GM18873 (cell line): ENCODE results near the gene KRABD2.
"Not testable (repeated sequence)": the region's sequence is repeated elsewhere in the genome, so short reads cannot be mapped to it uniquely, and the experiment has no call there.

Experiments used
- ATAC-seq: cut with Tn5 transposase; IDR thresholded peaks from one replicate; pipeline ENCODE4 v1.9.1; 2021; ENCODE audit warnings: mild to moderate bottlenecking, moderate library complexity, moderate number of reproducible peaks; ENCODE audit not compliant: unreplicated experiment, low FRiP score

KRABD2 gene

DNA sequence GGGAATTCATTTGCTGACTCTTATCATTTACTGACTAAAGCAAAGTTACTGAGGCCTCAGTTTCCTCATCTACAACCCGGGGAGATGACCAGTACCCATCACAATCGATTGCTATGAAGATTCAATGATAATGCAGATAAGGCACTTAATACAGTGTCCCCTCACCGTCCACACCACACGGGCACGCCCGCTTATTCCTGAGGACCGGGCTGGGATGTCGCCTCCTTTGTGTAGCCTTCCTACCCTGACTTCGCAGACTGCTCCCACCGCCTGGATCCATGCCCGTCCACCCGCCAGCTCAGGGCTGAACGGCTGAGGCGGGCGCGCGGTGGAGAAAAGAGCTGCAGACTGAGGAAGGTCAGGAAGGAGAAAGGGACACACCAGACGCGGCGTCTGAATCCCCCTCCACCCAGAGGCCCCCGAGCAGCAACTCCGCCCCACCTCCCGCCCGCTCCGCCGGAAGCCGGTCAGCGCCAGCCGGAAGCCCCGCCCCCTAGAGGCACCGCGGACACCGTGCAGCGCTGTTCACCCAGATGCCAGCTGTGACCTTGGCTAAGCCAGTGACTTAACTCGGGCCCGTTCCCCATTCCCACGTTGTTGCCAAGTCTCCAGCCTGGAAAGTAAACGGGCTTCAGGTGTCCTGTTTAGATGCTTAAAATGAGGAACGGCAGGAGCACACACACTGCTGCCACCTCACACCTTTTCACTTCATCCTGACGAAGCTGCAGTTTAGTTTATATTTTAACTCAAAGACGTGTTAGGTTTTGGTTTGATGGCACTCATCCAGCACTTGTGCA is at the start of gene KRABD2:
Gene KRABD2 (minus strand): TSS at position 434 of the 797 bp plus-strand sequence.
- ATAC-seq: peak; percentile 64

DNA sequence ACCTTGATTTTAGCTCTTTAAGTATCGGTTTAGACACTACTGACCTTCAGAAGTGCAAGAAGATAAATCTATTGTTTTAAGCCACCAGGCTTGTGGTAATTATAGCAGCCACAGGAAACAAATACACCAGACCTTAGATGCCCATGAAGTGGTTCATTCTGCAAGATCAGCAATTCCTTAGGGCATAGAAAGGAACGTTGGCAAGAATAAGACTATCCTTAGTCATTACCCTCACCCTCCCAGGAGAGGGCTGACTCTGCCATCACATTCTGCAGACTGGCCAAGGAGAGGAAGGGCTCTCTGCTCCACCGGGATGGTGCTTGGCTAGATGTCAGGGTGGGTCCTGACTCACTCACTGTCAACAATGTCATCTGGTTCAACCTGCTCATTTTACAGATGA is 45.1 kb upstream of the KRABD2 start:
- no peak for ATAC-seq

DNA sequence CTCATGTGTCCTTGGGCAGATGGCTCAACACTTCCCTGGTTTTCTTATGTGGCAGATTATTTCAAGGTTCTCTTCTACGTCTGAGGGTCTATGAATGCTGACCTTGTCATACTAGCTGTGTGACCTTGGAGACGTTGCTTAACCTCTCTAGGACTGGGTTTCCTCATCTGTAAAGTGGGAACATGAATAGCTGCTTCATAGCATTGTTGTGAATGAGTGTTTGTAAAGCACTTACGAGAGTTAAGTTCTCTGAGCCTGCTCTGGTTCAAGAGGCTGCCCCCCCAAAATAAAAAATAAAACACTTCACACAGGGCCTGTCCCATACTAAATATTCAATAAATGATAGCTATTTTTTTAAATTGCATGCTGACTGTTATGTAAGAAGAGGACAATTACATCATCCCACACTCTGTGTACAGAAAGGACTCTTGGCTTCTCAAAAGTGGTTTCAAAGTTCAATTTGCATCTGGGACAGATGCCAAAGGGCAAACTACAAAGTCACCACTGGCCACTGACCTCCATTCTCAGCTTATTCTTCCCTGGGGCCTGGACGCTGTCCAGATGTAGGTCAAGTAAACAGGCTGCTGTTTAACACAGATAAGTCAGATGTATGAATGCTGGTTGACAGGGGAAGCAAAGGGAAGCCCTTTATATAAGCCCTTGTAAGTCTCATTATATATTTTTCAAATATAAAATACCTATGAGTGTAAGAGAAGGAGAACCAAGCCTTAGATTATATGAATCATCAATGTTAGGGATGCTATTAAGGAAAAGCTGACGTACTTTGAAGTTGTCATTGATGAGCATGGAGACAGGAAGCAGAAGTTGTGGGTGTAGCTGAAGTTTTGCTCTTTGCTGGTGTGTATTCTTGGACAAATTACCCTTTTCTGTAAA is 43.8 kb upstream of the KRABD2 start:
- ATAC-seq: no peak

DNA sequence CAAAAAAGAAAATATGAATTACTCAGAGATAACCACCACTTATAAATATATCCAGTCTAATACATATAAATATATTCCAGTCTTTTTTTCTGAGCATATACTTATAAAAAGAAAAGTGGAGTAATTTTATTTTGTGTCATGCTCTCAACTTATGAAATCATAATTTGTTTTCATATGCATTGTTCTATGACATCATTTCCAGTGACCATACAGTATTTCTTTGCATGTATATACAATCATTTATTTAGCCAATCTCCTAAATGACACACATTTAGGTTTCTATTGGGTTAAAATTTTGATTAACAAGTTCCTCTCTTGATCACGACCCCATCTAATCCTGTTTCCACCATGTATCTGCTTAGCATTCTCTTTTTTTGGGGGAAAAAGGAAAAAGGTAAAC is 42.8 kb upstream of the KRABD2 start:
- ATAC-seq: no peak

DNA sequence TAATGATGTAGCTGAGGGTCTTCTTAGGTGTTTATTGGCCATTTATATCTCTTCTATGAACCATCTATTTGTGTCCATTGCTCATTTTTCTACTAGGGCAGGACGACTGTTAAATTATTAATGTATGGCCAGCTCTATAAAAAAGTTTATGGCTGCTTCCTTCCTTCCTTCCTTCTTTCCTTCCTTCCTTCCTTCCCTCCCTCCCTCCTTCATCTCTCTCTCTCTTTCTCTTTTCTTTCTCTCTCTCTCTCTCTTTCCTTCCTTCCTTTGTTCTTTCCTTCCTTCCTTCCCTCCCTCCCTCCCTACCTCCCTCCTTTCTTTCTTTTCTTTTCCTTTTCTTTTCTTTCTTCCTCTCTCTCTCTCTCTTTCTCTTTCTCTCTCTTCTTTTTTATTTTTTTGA is 42.0 kb upstream of the KRABD2 start:
- no peak for ATAC-seq

DNA sequence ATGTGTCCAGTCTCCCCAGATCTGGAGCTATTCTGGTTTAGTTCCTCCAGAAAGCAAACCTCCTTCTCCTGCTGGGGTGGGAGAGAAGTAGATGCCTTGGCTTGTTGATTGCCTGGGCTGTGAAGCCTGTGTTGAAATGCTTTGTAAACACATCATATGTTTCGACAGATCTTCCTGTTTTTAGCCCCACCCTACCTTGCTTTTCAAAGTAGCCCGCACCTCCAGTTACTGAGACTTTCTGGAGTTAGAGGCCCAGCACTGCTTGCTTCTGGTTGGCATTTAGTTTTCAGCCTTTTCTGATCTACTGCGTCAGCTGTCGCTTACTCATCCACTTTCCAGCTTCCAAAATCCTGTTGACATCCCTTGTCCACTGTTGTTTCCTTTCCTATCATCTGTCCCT is 41.3 kb upstream of the KRABD2 start:
- no peak for ATAC-seq

DNA sequence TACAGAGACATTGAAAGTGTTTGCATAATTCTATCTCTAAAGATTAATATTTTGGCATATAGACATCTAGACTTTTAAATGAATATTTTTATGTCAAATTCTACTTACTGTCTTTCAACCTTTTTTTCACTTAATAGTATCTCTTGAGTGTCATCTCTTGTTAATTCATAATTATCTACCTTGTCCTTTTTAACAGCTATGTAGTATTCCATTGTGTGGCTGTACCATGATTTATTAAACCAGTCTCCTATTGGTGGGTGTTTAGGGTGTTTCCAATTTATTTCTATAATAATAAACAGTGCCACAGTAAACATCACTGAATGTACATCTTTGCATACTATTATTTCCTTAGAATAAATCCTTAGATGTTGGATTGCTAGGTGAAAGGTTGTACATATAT is 37.4 kb upstream of the KRABD2 start:
- ATAC-seq: no peak

DNA sequence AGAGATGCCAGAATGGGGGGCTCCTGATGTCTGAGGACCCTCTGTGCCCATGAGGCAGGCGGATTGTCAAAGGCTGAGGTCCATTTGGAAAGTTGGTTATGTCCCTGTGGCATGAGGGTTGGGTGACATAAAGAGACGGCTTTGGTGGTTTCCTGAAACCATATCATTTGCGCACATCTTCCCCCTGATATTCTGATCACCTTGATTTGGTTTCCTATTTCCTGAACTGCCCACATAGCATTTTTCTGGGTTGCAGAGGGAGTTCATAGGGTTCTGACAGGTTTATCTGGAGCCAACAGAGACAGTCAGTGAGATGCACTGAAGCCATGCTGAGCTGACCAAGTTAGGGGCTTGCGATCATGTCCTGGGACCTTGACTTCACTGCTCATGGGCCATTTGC is 36.8 kb upstream of the KRABD2 start:
- no peak for ATAC-seq

DNA sequence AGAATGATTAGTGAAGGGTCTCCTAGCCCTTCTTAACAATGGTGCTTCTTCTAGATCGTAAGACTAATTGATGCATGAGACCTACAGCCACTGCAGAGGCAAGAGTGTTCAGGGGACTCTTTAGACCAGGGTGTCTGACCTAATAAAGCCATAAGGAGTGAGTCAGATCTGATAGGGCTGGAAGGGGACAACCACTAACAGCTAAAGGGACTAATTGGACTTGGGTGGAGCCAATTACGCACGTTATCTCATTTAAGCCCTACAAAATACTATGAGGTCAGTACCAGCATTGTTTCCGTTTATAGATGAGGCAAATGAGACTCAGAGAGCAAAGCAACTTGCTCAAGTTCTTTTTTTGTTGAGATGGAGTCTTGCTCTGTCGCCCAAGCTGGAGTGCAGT is 35.6 kb upstream of the KRABD2 start:
- ATAC-seq: no peak

DNA sequence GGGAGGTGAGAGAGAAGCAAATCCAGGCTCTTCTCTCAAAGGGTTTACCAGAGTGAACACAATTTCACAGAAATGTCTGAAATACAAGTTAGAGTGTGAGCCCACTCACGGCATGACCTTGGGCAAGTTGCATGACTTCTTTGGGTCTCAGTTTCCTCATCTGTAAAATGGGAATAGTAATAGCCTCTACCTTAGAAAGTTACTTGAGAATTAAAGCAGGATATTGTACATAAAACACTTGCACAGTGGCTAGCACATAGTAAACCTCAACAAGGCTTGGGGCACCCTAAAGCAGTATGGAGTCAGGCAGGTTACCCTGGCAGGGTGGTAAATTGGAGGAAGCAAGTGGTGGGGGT is 34.4 kb upstream of the KRABD2 start:
- ATAC-seq: no peak

DNA sequence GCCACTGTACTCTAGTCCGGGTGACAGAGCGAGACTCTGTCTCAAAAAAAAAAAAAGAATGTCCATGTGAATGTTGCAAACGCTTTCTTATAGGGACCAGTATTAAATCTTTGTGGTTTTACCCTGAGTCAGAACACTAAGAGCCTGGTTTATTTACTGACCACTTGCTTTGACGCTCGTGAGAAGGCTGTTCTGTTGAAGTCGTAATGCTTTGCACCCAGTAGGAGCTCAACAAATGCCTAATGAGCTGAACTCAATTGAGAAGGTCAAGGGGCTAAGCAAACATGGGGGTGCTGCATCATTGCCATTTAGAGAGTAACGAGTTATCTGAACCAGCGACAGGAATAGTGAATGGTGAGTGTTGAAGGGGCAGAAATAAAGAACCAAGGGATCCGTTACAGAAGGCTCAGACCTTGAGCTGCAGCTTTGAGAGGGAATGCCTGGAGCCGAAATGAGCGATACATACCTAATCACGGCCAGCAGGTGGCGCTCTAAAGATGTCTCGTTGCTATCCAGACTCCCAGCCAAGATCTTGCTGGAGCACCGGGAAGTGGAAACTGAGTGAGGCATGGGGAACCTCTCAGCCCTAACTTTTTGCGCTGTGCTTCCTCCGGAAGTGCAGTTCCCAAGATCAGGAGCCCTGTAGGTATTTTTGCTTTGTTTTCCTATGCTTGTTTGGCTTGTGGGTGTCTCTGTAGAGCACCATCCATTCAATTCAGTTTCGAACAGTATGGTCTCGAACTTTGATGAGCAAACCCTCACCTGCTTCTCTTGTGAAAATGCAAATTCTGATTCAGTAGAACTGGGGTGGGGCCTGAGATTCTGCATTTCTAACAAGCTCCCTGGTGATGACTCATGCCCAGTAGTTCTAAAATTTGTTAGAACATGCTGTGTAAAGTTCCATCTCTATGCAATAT is 33.7 kb upstream of the KRABD2 start:
- no peak for ATAC-seq

DNA sequence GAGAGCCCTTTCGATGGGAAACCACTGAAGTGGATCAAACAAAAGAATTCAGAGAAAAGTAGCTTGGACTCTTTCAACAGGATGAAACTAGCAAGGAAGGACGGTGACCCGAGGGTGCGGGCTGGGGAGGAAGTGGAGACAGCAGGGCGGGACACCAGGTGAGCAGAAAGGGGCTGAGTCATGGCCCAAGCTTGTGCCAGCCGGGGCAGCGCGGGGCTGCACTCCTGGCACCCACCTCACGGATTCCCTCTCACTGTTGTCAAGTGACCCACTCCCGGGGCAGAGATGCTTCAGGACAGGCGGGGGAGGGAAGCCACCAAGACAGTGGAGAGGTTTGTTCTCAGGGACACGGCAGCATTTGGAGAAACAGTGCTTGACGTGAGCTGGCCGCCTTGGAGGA is 31.9 kb upstream of the KRABD2 start:
- ATAC-seq: no peak

DNA sequence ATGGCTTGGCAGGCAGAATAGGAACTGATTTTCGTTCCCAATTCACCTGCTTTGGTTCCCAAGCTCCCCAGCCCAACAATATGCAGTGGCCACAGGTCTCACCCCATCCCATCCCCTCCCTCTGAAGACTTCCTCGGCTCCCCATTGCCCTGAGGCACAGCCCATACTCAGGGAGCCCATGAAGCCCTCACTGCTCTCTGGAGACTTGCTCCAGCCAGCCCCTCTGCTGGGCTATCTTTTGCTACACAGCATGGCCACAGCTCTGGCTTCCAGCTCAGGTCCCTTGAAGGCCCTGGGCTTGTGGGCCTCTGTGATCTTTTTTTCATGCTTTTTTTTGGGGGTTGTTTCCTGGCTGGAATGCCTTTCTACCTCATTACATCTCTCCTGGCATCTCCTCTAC is 29.7 kb upstream of the KRABD2 start:
- no peak for ATAC-seq

DNA sequence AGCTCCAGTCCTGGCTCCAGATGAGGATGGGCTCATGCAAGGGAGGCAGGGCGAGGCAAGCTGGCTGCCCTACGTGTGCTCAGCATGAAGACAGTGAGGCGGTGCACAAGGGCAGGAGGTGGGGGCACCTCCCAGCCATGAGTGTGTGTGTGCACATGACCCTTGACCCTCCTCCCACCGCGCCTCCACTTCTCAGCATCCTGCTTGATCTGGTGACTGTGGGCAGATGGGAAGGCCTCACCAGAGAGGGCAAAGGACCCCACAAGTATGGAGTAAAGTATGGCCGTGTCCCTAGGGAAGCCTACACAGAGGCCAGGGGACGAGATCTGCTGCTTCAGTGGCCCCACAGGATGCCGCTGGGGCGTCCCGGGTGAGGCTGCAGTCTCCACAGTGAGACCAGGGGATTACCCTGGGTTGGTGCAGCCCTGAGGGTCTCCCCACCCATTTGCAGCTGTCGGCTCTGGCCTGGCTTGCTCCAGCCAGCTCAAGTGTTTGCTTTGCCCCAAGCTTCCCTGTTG is 29.1 kb upstream of the KRABD2 start:
- no peak for ATAC-seq

DNA sequence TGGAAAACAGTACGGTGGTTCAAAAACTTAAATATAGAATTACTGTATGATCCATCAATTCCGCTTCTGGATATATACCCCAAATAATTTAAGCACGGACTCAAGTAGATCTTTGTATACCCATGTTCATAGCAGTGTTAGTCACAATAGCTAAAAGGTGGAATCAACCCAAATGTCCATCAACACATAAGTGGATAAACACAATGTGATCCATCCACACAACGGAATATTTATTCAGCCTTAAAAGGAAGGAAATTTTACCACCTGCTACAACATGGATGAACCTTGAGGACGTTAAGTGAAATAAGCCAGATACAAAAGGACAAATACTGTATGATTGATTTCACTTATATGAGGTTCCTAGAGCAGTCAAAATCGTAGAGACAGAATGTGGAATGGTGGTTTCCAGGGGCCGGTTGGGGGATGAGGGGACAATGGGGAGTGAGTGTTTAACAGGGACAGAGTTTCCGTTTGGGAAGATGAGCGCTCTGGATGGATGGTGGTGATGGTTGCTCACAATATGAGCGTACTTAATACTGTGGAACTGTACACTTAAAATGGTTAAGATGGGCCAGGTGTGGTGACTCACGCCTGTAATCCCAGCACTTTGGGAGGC is 26.5 kb upstream of the KRABD2 start:
- ATAC-seq: no peak

DNA sequence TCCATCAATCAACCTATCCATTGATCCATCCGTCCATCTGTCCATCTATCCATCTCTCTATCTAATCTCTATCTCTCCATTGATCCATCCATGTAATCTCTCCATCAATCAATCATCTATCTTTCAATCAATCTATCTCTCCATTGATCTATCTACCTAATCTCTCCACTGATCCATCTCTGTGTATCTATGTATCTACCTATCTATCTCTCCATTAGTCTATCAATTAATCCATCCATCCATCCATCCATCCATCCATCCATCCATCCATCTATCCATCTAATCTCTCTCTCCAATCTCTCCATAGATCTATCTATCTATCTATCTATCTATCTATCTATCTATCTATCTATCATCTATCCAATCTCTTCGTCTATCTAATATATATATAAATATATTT is 24.6 kb upstream of the KRABD2 start:
- no peak for ATAC-seq

DNA sequence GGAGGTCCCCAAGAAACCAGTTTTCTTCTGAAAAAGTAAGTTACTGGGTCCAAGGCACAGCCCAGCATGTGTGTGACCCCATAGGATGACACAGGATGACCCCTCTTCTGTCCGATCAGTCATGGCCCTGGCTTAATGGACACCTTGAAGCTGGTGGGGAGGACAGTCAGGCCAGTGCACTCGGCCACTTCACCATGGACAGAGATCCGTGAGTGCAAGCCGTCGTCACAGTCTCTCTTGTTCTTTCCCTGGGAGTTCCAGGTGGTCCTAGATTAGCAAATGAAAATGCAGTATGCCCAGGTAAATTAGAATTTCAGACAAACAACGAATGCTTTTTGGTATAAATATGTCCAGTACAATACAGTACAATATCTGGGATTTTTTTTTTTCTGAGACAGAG is 22.5 kb upstream of the KRABD2 start:
- no peak for ATAC-seq

DNA sequence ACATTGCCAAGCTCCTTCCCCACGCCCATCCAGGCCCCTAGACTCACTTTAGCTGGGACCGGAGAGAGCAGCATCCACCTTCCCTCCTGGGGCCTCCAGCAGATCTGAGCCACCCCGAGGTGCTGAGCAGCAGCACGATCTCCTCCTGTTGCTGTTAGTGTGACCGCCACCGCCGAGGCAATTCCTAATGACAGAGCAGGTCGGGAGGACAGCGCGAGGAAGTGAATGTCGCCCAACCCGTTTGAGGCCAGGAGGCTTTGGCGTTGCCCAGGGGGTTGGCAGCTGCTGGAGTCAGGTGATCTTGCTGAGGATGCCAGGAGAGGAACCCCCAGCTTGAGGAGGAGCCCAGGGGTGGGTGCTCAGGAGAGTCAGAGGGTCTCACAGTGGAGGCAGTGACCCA is 21.1 kb upstream of the KRABD2 start, which contains the start of gene RNF222:
Gene RNF222 (minus strand): TSS at position 192 of the 400 bp plus-strand sequence. CDS start 4,366 bp downstream, outside the sequence.
- ATAC-seq: no peak

DNA sequence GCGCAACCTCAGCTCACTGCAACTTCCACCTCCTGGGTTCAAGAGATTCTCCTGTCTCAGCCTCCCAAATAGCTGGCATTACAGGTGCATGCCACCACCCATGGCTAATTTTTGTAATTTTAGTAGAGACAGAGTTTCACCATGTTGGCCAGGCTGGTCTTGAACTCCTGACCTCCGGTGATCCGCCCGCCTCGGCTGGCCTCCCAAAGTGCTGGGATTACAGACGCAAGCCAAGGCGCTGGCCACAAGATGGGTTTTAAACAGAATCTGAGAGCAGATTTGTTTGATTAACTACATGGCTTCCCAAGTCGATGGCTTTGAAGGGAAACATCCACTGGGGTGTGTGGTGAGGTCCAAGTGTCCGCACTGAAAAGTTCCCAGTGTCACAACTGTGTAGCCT is 18.0 kb upstream of the KRABD2 start:
- not testable (repeated sequence) for ATAC-seq
